HUES6 (cell line): ENCODE measurements around the gene NOSIP.

ENCODE experiments used
- H3K27ac ChIP-seq: 2 replicates; pipeline ENCODE4 v1.7.0; 2013; ENCODE audit warnings: low read depth, mild to moderate bottlenecking, low read length, inconsistent platforms
- H3K27me3 ChIP-seq: 2 replicates; pipeline ENCODE4 v1.6.1; 2013; ENCODE audit warnings: low read length; ENCODE audit not compliant: control insufficient read depth, insufficient read depth
- H3K36me3 ChIP-seq: 2 replicates; pipeline ENCODE4 v1.6.1; 2013; ENCODE audit warnings: low read length; ENCODE audit not compliant: control insufficient read depth, insufficient read depth
- H3K4me1 ChIP-seq: 2 replicates; pipeline ENCODE4 v1.6.1; 2013; ENCODE audit warnings: low read length; ENCODE audit not compliant: control insufficient read depth, insufficient read depth
- H3K4me3 ChIP-seq: 2 replicates; pipeline ENCODE4 v1.5.1; 2013; ENCODE audit warnings: low read depth, low read length
- H3K9ac ChIP-seq: one replicate; pipeline ENCODE4 v1.6.1; 2013; ENCODE audit warnings: mild to moderate bottlenecking, low read length
- H3K9me3 ChIP-seq: 2 replicates; pipeline ENCODE4 v1.6.1; 2013; ENCODE audit warnings: low read depth, low read length; ENCODE audit not compliant: control insufficient read depth, insufficient read depth

Gene NOSIP

GRCh38 chr19:49541914-49542313 is 38.4 kb downstream of the NOSIP start:
- Histone ChIP-seq H3K27me3 (no peaks in the 10 kb centered on the region), H3K4me3 (no peak overlapping the region), H3K9me3 (no peaks in the 10 kb centered on the region), H3K9ac (no peak overlapping the region), H3K4me1 (0 out of 2 replicates have a peak, but pooled peaks cover 3% of the 10 kb centered on the region), H3K36me3 (peaks cover 4% of the 10 kb centered on the region; the same call in 1 of the 2 replicates), H3K27ac (no peak overlapping the region)

- H3K9ac ChIP-seq = no peak overlapping the region
- peaks cover 5% of the 10 kb centered on the region; the same call in 1 of the 2 replicates for H3K36me3 ChIP-seq
- peaks cover 5% of the 10 kb centered on the region; the same call in 1 of the 2 replicates for H3K4me1 ChIP-seq
- no peak overlapping the region for H3K4me3 ChIP-seq
- H3K9me3 ChIP-seq = no peaks in the 10 kb centered on the region
- peaks cover 4% of the 10 kb centered on the region; the same call in 1 of the 2 replicates for H3K27me3 ChIP-seq
- H3K27ac ChIP-seq = no peak overlapping the region
Measured at GRCh38 chr19:49539192-49539952, 41.0 kb downstream of the NOSIP start.

GRCh38 chr19:49538643-49539042 is 41.7 kb downstream of the NOSIP start:
- no peak overlapping the region for H3K4me3 ChIP-seq
- H3K9ac ChIP-seq = no peak overlapping the region
- H3K36me3 ChIP-seq = peaks cover 5% of the 10 kb centered on the region; the same call in 1 of the 2 replicates
- H3K27ac ChIP-seq = no peak overlapping the region
- peaks cover 7% of the 10 kb centered on the region; the same call in 1 of the 2 replicates for H3K27me3 ChIP-seq
- H3K9me3 ChIP-seq = no peaks in the 10 kb centered on the region
- H3K4me1 ChIP-seq = peaks cover 6% of the 10 kb centered on the region; the same call in 1 of the 2 replicates

- H3K4me1 ChIP-seq = peaks cover 14% of the 10 kb centered on the region; the same call in 1 of the 2 replicates
- H3K36me3 ChIP-seq = peaks cover 5% of the 10 kb centered on the region; the same call in 1 of the 2 replicates
- no peaks in the 10 kb centered on the region for H3K9me3 ChIP-seq
- no peak overlapping the region for H3K27ac ChIP-seq
- H3K27me3 ChIP-seq = peaks cover 7% of the 10 kb centered on the region; the same call in 1 of the 2 replicates
- no peak overlapping the region for H3K4me3 ChIP-seq
- no peak overlapping the region for H3K9ac ChIP-seq
Measured at GRCh38 chr19:49536921-49537462, 43.4 kb downstream of the NOSIP start.

- no peak overlapping the region for H3K9ac ChIP-seq
- no peaks in the 10 kb centered on the region for H3K9me3 ChIP-seq
- peaks cover 7% of the 10 kb centered on the region; the same call in 1 of the 2 replicates for H3K27me3 ChIP-seq
- no peak overlapping the region for H3K27ac ChIP-seq
- peaks cover 14% of the 10 kb centered on the region; the same call in 1 of the 2 replicates for H3K4me1 ChIP-seq
- peak overlapping the region; percentile 85 for H3K4me3 ChIP-seq
- peaks cover 8% of the 10 kb centered on the region; the same call in 1 of the 2 replicates for H3K36me3 ChIP-seq
Measured at GRCh38 chr19:49534632-49535385, 45.5 kb downstream of the NOSIP start.

- peak overlapping the region; percentile 85 for H3K4me3 ChIP-seq
- peaks cover 7% of the 10 kb centered on the region; the same call in 1 of the 2 replicates for H3K27me3 ChIP-seq
- H3K9ac ChIP-seq = peak overlapping the region; percentile 18
- H3K36me3 ChIP-seq = peaks cover 8% of the 10 kb centered on the region; the same call in 1 of the 2 replicates
- H3K27ac ChIP-seq = no peak overlapping the region
- H3K4me1 ChIP-seq = peaks cover 14% of the 10 kb centered on the region; the same call in 1 of the 2 replicates
- no peaks in the 10 kb centered on the region for H3K9me3 ChIP-seq
Measured at GRCh38 chr19:49533551-49534488, 46.5 kb downstream of the NOSIP start.

GRCh38 chr19:49530708-49531107 is 49.6 kb downstream of the NOSIP start:
- H3K4me3 ChIP-seq = no peak overlapping the region
- H3K27me3 ChIP-seq = peaks cover 7% of the 10 kb centered on the region; the same call in 1 of the 2 replicates
- H3K36me3 ChIP-seq = peaks cover 6% of the 10 kb centered on the region; the same call in 1 of the 2 replicates
- H3K27ac ChIP-seq = no peak overlapping the region
- no peaks in the 10 kb centered on the region for H3K9me3 ChIP-seq
- peaks cover 14% of the 10 kb centered on the region; the same call in 1 of the 2 replicates for H3K4me1 ChIP-seq
- no peak overlapping the region for H3K9ac ChIP-seq

- Histone ChIP-seq H3K4me3 (peak overlapping the region; percentile 63), H3K4me1 (peaks cover 7% of the 10 kb centered on the region; the same call in 1 of the 2 replicates), H3K9ac (peak overlapping the region; percentile 57), H3K9me3 (no peaks in the 10 kb centered on the region), H3K27me3 (no peaks in the 10 kb centered on the region), H3K27ac (no peak overlapping the region), H3K36me3 (peaks cover 16% of the 10 kb centered on the region)
Measured at GRCh38 chr19:49528211-49528771, 52.1 kb downstream of the NOSIP start.

GRCh38 chr19:49524812-49525455 is 55.4 kb downstream of the NOSIP start:
- Histone ChIP-seq H3K27ac (no peak overlapping the region), H3K36me3 (peaks cover 18% of the 10 kb centered on the region), H3K4me3 (no peak overlapping the region), H3K4me1 (no peaks in the 10 kb centered on the region; the same call in 1 of the 2 replicates), H3K9me3 (no peaks in the 10 kb centered on the region), H3K27me3 (no peaks in the 10 kb centered on the region), H3K9ac (no peak overlapping the region)
